Endothelial cell of umbilical vein (primary cell): ENCODE data around the gene CAMTA1. TPM values are rescaled to one million over a fixed set of nuclear protein-coding genes. Genes with fewer than 3 reads are reported as not detected.

Source experiments
- BruUV-seq: library from RNA; stranded (reverse); fragments of 400-500 nt; replicated peaks from 2 replicates; lab custom pipeline; 2021; lab: Mats Ljungman, UMichigan
- CTCF ChIA-PET: fragments of 300-600, 350-600 bp; sonication (Branson Sonifier 250); formaldehyde crosslinking; loops from one replicate; lab custom pipeline; 2021; ENCODE audit warnings: antibody characterized with exemption, inconsistent platforms; lab: Charles Lee
- POLR2A ChIA-PET: fragments of 300-600, 350-600 bp; sonication (Branson Sonifier 250); formaldehyde crosslinking; loops from one replicate; lab custom pipeline; 2021; ENCODE audit warnings: antibody characterized with exemption, inconsistent platforms; lab: Charles Lee
- DNase-seq: peaks from one replicate; pipeline ENCODE4 v3.0.0-alpha.2; 2011; ENCODE audit warnings: low read depth, low spot score
- FAIRE-seq: peaks from 2 replicates; lab custom pipeline; 2011; peaks lifted over from hg19 to GRCh38; lab: Jason Lieb, UNC
- H2AFZ ChIP-seq: 2 replicates; pipeline ENCODE4 v1.6.0; 2012; ENCODE audit warnings: low read depth, low read length, control low read depth, inconsistent platforms
- H3K27ac ChIP-seq: 2 replicates; pipeline ENCODE4 v1.5.1; 2011; ENCODE audit warnings: low read depth, mild to moderate bottlenecking, control low read depth, low read length, moderate library complexity; ENCODE audit not compliant: insufficient read depth
- H3K27me3 ChIP-seq, 2 experiments: 2 replicates each; pipeline versions ENCODE4 v1.6.0 to v1.6.1; 2011; ENCODE audit warnings: low read length in 2 of 2, mixed read lengths in 1 of 2; ENCODE audit not compliant: control insufficient read depth in 2 of 2, insufficient read depth in 2 of 2
- H3K36me3 ChIP-seq, 2 experiments: 2 replicates in 1 of 2; 3 replicates in 1 of 2; pipeline ENCODE4 v1.5.1; 2011; ENCODE audit warnings: low read length in 2 of 2, mild to moderate bottlenecking in 1 of 2, moderate library complexity in 1 of 2; ENCODE audit not compliant: control insufficient read depth in 2 of 2, insufficient read depth in 2 of 2; ENCODE audit errors: extremely low read depth in 1 of 2
- H3K4me1 ChIP-seq: 3 replicates; pipeline ENCODE4 v1.5.1; 2011; ENCODE audit warnings: mild to moderate bottlenecking, low read length; ENCODE audit not compliant: control insufficient read depth, insufficient read depth; ENCODE audit errors: extremely low read depth
- H3K4me2 ChIP-seq: 2 replicates; pipeline ENCODE4 v1.6.1; 2011; ENCODE audit warnings: low read length, control low read depth, mixed read lengths; ENCODE audit not compliant: insufficient read depth
- H3K4me3 ChIP-seq, 3 experiments: fragments of 200-600 bp in 1 of 3; sonication (generic), shearing (Covaris generic) in 1 of 3; replicated peaks in 1 of 3; 2 replicates each; pipeline ENCODE4 v1.5.1; 2011 to 2016; ENCODE audit warnings: control low read depth in 3 of 3, low read length in 3 of 3, mild to moderate bottlenecking in 2 of 3, inconsistent platforms in 1 of 3, low read depth in 1 of 3, moderate library complexity in 1 of 3; ENCODE audit not compliant: insufficient read depth in 1 of 3
- H3K79me2 ChIP-seq: 2 replicates; pipeline ENCODE4 v1.6.0; 2012; ENCODE audit warnings: low read length, inconsistent platforms; ENCODE audit not compliant: control insufficient read depth, insufficient read depth
- H3K9ac ChIP-seq: replicated peaks from 2 replicates; pipeline ENCODE3; 2011; ENCODE audit warnings: low read length, control low read depth; ENCODE audit not compliant: insufficient read depth; ENCODE audit errors: extremely low read depth
- H3K9me1 ChIP-seq: replicated peaks from 3 replicates; pipeline ENCODE4 v1.6.0; 2011; ENCODE audit warnings: mild to moderate bottlenecking, low read length; ENCODE audit not compliant: control insufficient read depth, insufficient read depth; ENCODE audit errors: extremely low read depth
- H3K9me3 ChIP-seq: replicated peaks from 2 replicates; pipeline ENCODE4 v1.5.1; 2012; ENCODE audit warnings: low read length, inconsistent platforms; ENCODE audit not compliant: control insufficient read depth, insufficient read depth
- H4K20me1 ChIP-seq: replicated peaks from 2 replicates; pipeline ENCODE3; 2011; ENCODE audit warnings: mild to moderate bottlenecking, low read length; ENCODE audit not compliant: control insufficient read depth, insufficient read depth; ENCODE audit errors: extremely low read depth
- CTCF ChIP-seq, 2 donors: IDR thresholded peaks; 1 replicate in 1 of 2; 2 replicates in 1 of 2; pipeline ENCODE4 v1.5.1; 2011; ENCODE audit warnings: low read length in 2 of 2, mild to moderate bottlenecking in 2 of 2, moderate library complexity in 2 of 2, control low read depth in 1 of 2, inconsistent platforms in 1 of 2, low read depth in 1 of 2; ENCODE audit not compliant: insufficient read depth in 1 of 2; ENCODE audit errors: extremely low read depth in 1 of 2
- EZH2 ChIP-seq: IDR thresholded peaks from 2 replicates; pipeline ENCODE4 v1.6.1; 2012; ENCODE audit warnings: borderline replicate concordance, low read depth, mild to moderate bottlenecking, moderate library complexity, low read length, inconsistent platforms; ENCODE audit not compliant: severe bottlenecking
- FOS ChIP-seq: IDR thresholded peaks from 2 replicates; pipeline ENCODE4 v1.6.1; 2011; ENCODE audit warnings: mild to moderate bottlenecking, low read length, moderate library complexity, borderline replicate concordance; ENCODE audit not compliant: insufficient read depth
- GATA2 ChIP-seq: IDR thresholded peaks from 2 replicates; pipeline ENCODE4 v1.7.0; 2011; ENCODE audit warnings: low read depth, mild to moderate bottlenecking, moderate library complexity, mixed read lengths, low read length; ENCODE audit not compliant: insufficient read length, insufficient read depth
- JUN ChIP-seq: IDR thresholded peaks from 2 replicates; pipeline ENCODE4 v1.6.1; 2011; ENCODE audit warnings: borderline replicate concordance, low read depth; ENCODE audit not compliant: insufficient read length, insufficient read depth
- MAX ChIP-seq: IDR thresholded peaks from 2 replicates; pipeline ENCODE4 v1.6.1; 2011; ENCODE audit not compliant: insufficient read depth, insufficient read length
- MYC ChIP-seq: IDR thresholded peaks from one replicate; pipeline ENCODE4 v1.6.1; 2011; ENCODE audit warnings: mild to moderate bottlenecking, low read depth, low read length
- POLR2A ChIP-seq: IDR thresholded peaks from 2 replicates; pipeline ENCODE4 v1.6.1; 2012; ENCODE audit warnings: low read depth, mild to moderate bottlenecking, control low read depth, low read length
- POLR2AphosphoS5 ChIP-seq: IDR thresholded peaks from 2 replicates; pipeline ENCODE4 v1.6.1; 2012; ENCODE audit warnings: low read depth, mild to moderate bottlenecking, control low read depth, low read length, moderate library complexity; ENCODE audit not compliant: insufficient read depth
- dilution Hi-C: fragments of 300-500 bp; cut with MboI; formaldehyde crosslinking; loops from one replicate; pipeline ENCODE4 v1.15.0; 2019; ENCODE audit warnings: low sequenced_read_pairs; ENCODE audit not compliant: extremely low pct_ligation_motif_present
- intact Hi-C: fragments of 100-400 bp; cut with micrococcal nuclease; formaldehyde crosslinking; loops from one replicate; pipeline ENCODE4 v1.10.0; 2022
- polyA plus RNA-seq, 4 experiments: library from polyadenylated mRNA; depleted of rRNA in 3 of 4; stranded (reverse) in 3 of 4; unstranded in 1 of 4; fragments of >200 nt; gene quantifications; 2 replicates each; pipeline versions ENCODE4 v1.2.1 to v1.2.3, GENCODE V29; 2011 to 2012; ENCODE audit warnings: missing spikeins in 1 of 4
- total RNA-seq: library from RNA; stranded (reverse); gene quantifications from 2 replicates; pipeline ENCODE4 v1.2.3, GENCODE V29; 2021

CAMTA1 gene
- total and polyA plus RNA-seq, 2 donors (not counting 3 experiments of a cell fraction or from before 2014, with no cell fraction given): 50.8 to 92.7 TPM

- Histone ChIP-seq H3K9me3 (no peaks in the 10 kb centered on the region), H3K36me3 (no peaks in the 10 kb centered on the region), H3K9me1 (no peaks in the 10 kb centered on the region), H2AFZ (no peak overlapping the region), H3K4me1 (no peaks in the 10 kb centered on the region), H3K4me3 (no peak overlapping the region), H4K20me1 (no peaks in the 10 kb centered on the region), H3K79me2 (no peaks in the 10 kb centered on the region), H3K4me2 (no peak overlapping the region), H3K9ac (no peak overlapping the region), H3K27ac (no peak overlapping the region), H3K27me3 (no peaks in the 10 kb centered on the region)
- intact Hi-C loops (no loop called here), dilution Hi-C loops (no loop called here)
- TF ChIP-seq FOS (no peak), CTCF (IDR thresholded peaks at IDR 0.05; ENCODE audit: extremely low read depth in 1 of 2, insufficient read depth in 1 of 2, low read depth in 1 of 2, low read length in 2 of 2) (no peak), MAX (no peak), POLR2AphosphoS5 (no peak), EZH2 (no peak), POLR2A (no peak), MYC (no peak), GATA2 (no peak), JUN (no peak)
- CTCF ChIA-PET: no interaction called here
- FAIRE-seq (no peak), DNase-seq (no peak)
- POLR2A ChIA-PET: no interaction called here
- no TSS peak for BruUV-seq
Observed at GRCh38 chr1:7178336-7178735, 393.1 kb downstream of the CAMTA1 start.
